ENCODE results near the gene HDAC9. TPM values are rescaled to one million over a fixed set of nuclear protein-coding genes. Genes with fewer than 3 reads are reported as not detected.

Gene HDAC9
- polyA plus RNA-seq, 2 of the 4 experiments (the other 2 are of a cell fraction): 0.05 to 0.26 TPM

DNA sequence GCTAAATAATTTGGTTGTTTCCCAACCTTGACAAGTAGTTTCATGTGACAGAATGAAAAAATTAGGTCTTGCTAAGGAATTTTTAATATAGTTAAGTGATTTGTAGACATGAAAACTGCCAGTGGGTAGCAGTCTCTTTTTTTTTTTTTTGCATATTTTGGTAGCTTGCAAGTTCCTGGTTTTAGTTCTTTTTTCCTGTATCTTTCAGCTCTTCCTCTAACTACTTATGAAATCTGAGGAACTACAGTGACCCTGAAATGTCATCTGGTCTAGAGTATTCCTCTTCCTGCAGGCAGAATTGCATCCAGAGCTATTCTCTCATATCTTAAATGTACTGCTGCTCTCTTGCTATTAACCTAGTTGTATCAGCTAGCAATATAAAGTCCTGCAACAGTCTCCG is 160.4 kb downstream of the HDAC9 start:
- 81% methylated on average over 1 of the region's 1 CpG for WGBS (ENCODE audit: missing lambda C conversion rate)
- no peak for ATAC-seq
- TF ChIP-seq CHD4 (IDR thresholded peaks at IDR 0.05; ENCODE audit: borderline replicate concordance) (no peak), ESRRA (IDR thresholded peaks at IDR 0.05; ENCODE audit: borderline replicate concordance, low read length) (no peak), HOXB13 (CRISPR knock-in tag; IDR thresholded peaks at IDR 0.05; ENCODE audit: low read depth) (no peak), SMC3 (IDR thresholded peaks at IDR 0.05) (no peak), ZNF302 (CRISPR knock-in tag; IDR thresholded peaks at IDR 0.05) (no peak), RCOR1 (IDR thresholded peaks at IDR 0.05; ENCODE audit: low read depth, low read length) (no peak), EHMT2 (IDR thresholded peaks at IDR 0.05; ENCODE audit: low read depth) (no peak), GATA3 (IDR thresholded peaks at IDR 0.05; ENCODE audit: borderline replicate concordance) (no peak), PHF8 (IDR thresholded peaks at IDR 0.05; ENCODE audit: borderline replicate concordance, low read depth) (no peak), TP53 (CRISPR knock-in tag; IDR thresholded peaks at IDR 0.05) (no peak), POLR2AphosphoS2 (conservative IDR thresholded peaks at IDR 0.05; ENCODE audit: low read length) (no peak), HEYL (CRISPR knock-in tag; IDR thresholded peaks at IDR 0.05) (no peak), KDM1A (IDR thresholded peaks at IDR 0.05; ENCODE audit: low read depth) (no peak)
- TF ChIP-seq, protein P1, sequence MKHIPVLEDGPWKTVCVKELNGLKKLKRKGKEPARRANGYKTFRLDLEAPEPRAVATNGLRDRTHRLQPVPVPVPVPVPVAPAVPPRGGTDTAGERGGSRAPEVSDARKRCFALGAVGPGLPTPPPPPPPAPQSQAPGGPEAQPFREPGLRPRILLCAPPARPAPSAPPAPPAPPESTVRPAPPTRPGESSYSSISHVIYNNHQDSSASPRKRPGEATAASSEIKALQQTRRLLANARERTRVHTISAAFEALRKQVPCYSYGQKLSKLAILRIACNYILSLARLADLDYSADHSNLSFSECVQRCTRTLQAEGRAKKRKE (CRISPR knock-in tag; IDR thresholded peaks at IDR 0.05; ENCODE audit: low read depth): no peak
- TF ChIP-seq, protein P2, sequence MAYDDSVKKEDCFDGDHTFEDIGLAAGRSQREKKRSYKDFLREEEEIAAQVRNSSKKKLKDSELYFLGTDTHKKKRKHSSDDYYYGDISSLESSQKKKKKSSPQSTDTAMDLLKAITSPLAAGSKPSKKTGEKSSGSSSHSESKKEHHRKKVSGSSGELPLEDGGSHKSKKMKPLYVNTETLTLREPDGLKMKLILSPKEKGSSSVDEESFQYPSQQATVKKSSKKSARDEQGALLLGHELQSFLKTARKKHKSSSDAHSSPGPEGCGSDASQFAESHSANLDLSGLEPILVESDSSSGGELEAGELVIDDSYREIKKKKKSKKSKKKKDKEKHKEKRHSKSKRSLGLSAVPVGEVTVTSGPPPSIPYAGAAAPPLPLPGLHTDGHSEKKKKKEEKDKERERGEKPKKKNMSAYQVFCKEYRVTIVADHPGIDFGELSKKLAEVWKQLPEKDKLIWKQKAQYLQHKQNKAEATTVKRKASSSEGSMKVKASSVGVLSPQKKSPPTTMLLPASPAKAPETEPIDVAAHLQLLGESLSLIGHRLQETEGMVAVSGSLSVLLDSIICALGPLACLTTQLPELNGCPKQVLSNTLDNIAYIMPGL (CRISPR knock-in tag; IDR thresholded peaks at IDR 0.05; ENCODE audit: borderline replicate concordance): no peak
- TF ChIP-seq, protein P3, sequence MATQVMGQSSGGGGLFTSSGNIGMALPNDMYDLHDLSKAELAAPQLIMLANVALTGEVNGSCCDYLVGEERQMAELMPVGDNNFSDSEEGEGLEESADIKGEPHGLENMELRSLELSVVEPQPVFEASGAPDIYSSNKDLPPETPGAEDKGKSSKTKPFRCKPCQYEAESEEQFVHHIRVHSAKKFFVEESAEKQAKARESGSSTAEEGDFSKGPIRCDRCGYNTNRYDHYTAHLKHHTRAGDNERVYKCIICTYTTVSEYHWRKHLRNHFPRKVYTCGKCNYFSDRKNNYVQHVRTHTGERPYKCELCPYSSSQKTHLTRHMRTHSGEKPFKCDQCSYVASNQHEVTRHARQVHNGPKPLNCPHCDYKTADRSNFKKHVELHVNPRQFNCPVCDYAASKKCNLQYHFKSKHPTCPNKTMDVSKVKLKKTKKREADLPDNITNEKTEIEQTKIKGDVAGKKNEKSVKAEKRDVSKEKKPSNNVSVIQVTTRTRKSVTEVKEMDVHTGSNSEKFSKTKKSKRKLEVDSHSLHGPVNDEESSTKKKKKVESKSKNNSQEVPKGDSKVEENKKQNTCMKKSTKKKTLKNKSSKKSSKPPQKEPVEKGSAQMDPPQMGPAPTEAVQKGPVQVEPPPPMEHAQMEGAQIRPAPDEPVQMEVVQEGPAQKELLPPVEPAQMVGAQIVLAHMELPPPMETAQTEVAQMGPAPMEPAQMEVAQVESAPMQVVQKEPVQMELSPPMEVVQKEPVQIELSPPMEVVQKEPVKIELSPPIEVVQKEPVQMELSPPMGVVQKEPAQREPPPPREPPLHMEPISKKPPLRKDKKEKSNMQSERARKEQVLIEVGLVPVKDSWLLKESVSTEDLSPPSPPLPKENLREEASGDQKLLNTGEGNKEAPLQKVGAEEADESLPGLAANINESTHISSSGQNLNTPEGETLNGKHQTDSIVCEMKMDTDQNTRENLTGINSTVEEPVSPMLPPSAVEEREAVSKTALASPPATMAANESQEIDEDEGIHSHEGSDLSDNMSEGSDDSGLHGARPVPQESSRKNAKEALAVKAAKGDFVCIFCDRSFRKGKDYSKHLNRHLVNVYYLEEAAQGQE (IDR thresholded peaks at IDR 0.05): no peak
- no peak for DNase-seq (ENCODE audit: low read depth in 1 of 2, low spot score in 1 of 2)
- FAIRE-seq: no peak
- H3K4me2 ChIP-seq: no peak overlapping the region
- ChIA-PET POLR2A (no interaction called here), CTCF (interaction anchor here (0.7 to 2.4 kb wide), 3 partner anchors 9 to 298 kb away, joined by 4 to 9 read pairs (median 4); no protein-coding TSS in a partner anchor)
- no peaks in the 10 kb centered on the region for H3K4me1 ChIP-seq
- H3K9me3 ChIP-seq: no peaks in the 10 kb centered on the region
- H3K4me3 ChIP-seq: no peak overlapping the region
- no peak overlapping the region for H3K27ac ChIP-seq

DNA sequence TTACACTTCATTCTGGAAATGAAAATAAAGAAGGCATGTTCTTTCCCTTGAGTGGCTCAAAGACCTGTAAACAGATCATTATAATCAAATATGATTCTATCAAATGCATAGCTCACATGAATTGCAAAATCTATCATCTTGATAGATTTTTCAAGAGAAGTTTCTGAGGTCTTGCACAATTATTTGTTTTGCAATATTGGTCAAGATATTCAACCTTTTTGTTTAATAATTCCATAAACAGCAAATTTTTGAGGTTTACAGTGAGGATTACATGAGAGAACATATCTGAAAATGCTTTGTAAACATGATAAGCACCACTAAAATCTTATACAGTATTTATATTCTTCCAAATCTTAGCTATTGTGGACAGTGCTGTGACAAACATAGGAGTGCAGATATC is 160.8 kb downstream of the HDAC9 start:
- DNase-seq (ENCODE audit: low read depth in 1 of 2, low spot score in 1 of 2) (no peak), FAIRE-seq (no peak), ATAC-seq (no peak)
- TF ChIP-seq ZC3H11A (IDR thresholded peaks at IDR 0.05): no peak
- TF ChIP-seq CHD2 (IDR thresholded peaks at IDR 0.05; ENCODE audit: low read length, partially characterized antibody): no peak
- TF ChIP-seq GATA3 (IDR thresholded peaks at IDR 0.05; ENCODE audit: borderline replicate concordance): no peak
- TF ChIP-seq RARB (CRISPR knock-in tag; IDR thresholded peaks at IDR 0.05): no peak
- no peak for TF ChIP-seq HOXB13 (CRISPR knock-in tag; IDR thresholded peaks at IDR 0.05; ENCODE audit: low read depth)
- TF ChIP-seq CBX2 (IDR thresholded peaks at IDR 0.05; ENCODE audit: borderline replicate concordance, low read depth): no peak
- no peak for TF ChIP-seq FOXS1 (CRISPR knock-in tag; IDR thresholded peaks at IDR 0.05)
- TF ChIP-seq NPAS2 (CRISPR knock-in tag; IDR thresholded peaks at IDR 0.05; ENCODE audit: borderline replicate concordance): no peak
- TF ChIP-seq MAFK (IDR thresholded peaks at IDR 0.05; ENCODE audit: partially characterized antibody): no peak
- H3K4me1 ChIP-seq: no peaks in the 10 kb centered on the region
- ChIA-PET CTCF (interaction anchor here (0.9 to 2.4 kb wide), 2 partner anchors 9 to 18 kb away, joined by 4 to 9 read pairs; no protein-coding TSS in a partner anchor), POLR2A (no interaction called here)
- H3K27ac ChIP-seq: no peak overlapping the region
- H3K9me3 ChIP-seq: no peaks in the 10 kb centered on the region
- H3K4me2 ChIP-seq: no peak overlapping the region
- H3K4me3 ChIP-seq: no peak overlapping the region
